H1 (cell line): Measurements from ENCODE around the gene ZSCAN5A. TPM values are rescaled to one million over a fixed set of nuclear protein-coding genes. Genes with fewer than 3 reads are reported as not detected.

ENCODE experiments used
- CTCF ChIA-PET: fragments of 300-600 bp; sonication (Branson Sonifier 250); formaldehyde crosslinking; loops from one replicate; lab custom pipeline; 2021; ENCODE audit not compliant: partially characterized antibody; lab: Charles Lee
- POLR2A ChIA-PET: fragments of 300-600 bp; sonication (Branson Sonifier 250); formaldehyde crosslinking; loops from one replicate; lab custom pipeline; 2021; ENCODE audit warnings: inconsistent platforms; ENCODE audit not compliant: partially characterized antibody; lab: Charles Lee
- DNase-seq, 2 experiments: peaks; one replicate each; pipeline versions ENCODE4 v3.0.0 to v3.0.0-alpha.2; 2010 to 2022; ENCODE audit warnings: low spot score in 2 of 2, low read depth in 1 of 2, mixed read lengths in 1 of 2
- FAIRE-seq: peaks from 2 replicates; lab custom pipeline; 2011; peaks lifted over from hg19 to GRCh38; lab: Jason Lieb, UNC
- H2AFZ ChIP-seq: 2 replicates; pipeline ENCODE4 v1.8.1; 2012; ENCODE audit warnings: low read length, inconsistent platforms
- H2AK5ac ChIP-seq: 2 replicates; pipeline ENCODE4 v1.6.1; 2013; ENCODE audit warnings: low read depth, low read length
- H2BK120ac ChIP-seq: replicated peaks from 2 replicates; pipeline ENCODE3; 2013; ENCODE audit warnings: low read depth, low read length, inconsistent platforms
- H2BK12ac ChIP-seq: 2 replicates; pipeline ENCODE4 v1.6.1; 2013; ENCODE audit warnings: low read depth, low read length
- H2BK15ac ChIP-seq: 2 replicates; pipeline ENCODE4 v1.6.1; 2013; ENCODE audit warnings: low read length
- H2BK20ac ChIP-seq: 2 replicates; pipeline ENCODE4 v1.6.1; 2013; ENCODE audit warnings: low read length
- H2BK5ac ChIP-seq: 2 replicates; pipeline ENCODE4 v1.6.1; 2013; ENCODE audit warnings: low read depth, low read length
- H3K14ac ChIP-seq: 2 replicates; pipeline ENCODE4 v1.6.1; 2013; ENCODE audit warnings: inconsistent platforms; ENCODE audit not compliant: insufficient read length
- H3K18ac ChIP-seq: 2 replicates; pipeline ENCODE4 v1.6.1; 2013; ENCODE audit warnings: low read length; ENCODE audit errors: extremely low read depth
- H3K23ac ChIP-seq: 2 replicates; pipeline ENCODE4 v1.6.1; 2013; ENCODE audit warnings: inconsistent platforms; ENCODE audit not compliant: insufficient read length
- H3K23me2 ChIP-seq: 2 replicates; pipeline ENCODE4 v1.6.1; 2013; ENCODE audit warnings: low read depth, low read length
- H3K27ac ChIP-seq: 2 replicates; pipeline ENCODE4 v1.6.1; 2011; ENCODE audit warnings: low read depth, low read length, inconsistent platforms
- H3K27me3 ChIP-seq, 4 experiments: replicated peaks in 1 of 4; 1 replicate in 1 of 4; 2 replicates in 3 of 4; pipeline versions ENCODE4 v1.6.1 to v1.8.1; 2011 to 2013; ENCODE audit warnings: low read length in 3 of 4, mild to moderate bottlenecking in 3 of 4, inconsistent platforms in 2 of 4, mixed read lengths in 2 of 4, moderate library complexity in 1 of 4; ENCODE audit not compliant: control insufficient read depth in 3 of 4, insufficient read depth in 3 of 4; ENCODE audit errors: extremely low read depth in 1 of 4
- H3K36me3 ChIP-seq, 4 experiments: 2 replicates each; pipeline versions ENCODE4 v1.6.1 to v1.8.1; 2011 to 2013; ENCODE audit warnings: mild to moderate bottlenecking in 4 of 4, low read length in 3 of 4, moderate library complexity in 2 of 4, control low read depth in 1 of 4, inconsistent platforms in 1 of 4; ENCODE audit not compliant: insufficient read depth in 4 of 4, control insufficient read depth in 2 of 4
- H3K4ac ChIP-seq: replicated peaks from 2 replicates; pipeline ENCODE3; 2013; ENCODE audit warnings: low read length, low read depth, mixed read lengths, inconsistent platforms; ENCODE audit not compliant: insufficient read length
- H3K4me1 ChIP-seq, 4 experiments: replicated peaks in 1 of 4; 1 replicate in 1 of 4; 2 replicates in 3 of 4; pipeline versions ENCODE4 v1.6.1 to v1.8.1; 2011 to 2013; ENCODE audit warnings: low read length in 3 of 4, inconsistent platforms in 2 of 4, mixed read lengths in 1 of 4; ENCODE audit not compliant: insufficient read depth in 4 of 4, control insufficient read depth in 3 of 4
- H3K4me2 ChIP-seq, 2 experiments: 2 replicates each; pipeline versions ENCODE4 v1.6.1 to v1.8.1; 2011 to 2013; ENCODE audit warnings: low read depth in 2 of 2, low read length in 2 of 2, control low read depth in 1 of 2, inconsistent platforms in 1 of 2, mild to moderate bottlenecking in 1 of 2; ENCODE audit not compliant: insufficient read depth in 1 of 2
- H3K4me3 ChIP-seq, 4 experiments: fragments of 200-600, 300-600 bp in 1 of 4; sonication (generic), shearing (Covaris generic), sonication (Bioruptor Twin) in 1 of 4; 2 replicates each; pipeline versions ENCODE4 v1.5.1 to v1.8.1; 2011 to 2016; ENCODE audit warnings: low read length in 4 of 4, low read depth in 3 of 4, control low read depth in 2 of 4, inconsistent platforms in 2 of 4, mild to moderate bottlenecking in 2 of 4, mixed read lengths in 1 of 4, moderate library complexity in 1 of 4; ENCODE audit not compliant: insufficient read depth in 2 of 4; ENCODE audit errors: extremely low read depth in 1 of 4
- H3K56ac ChIP-seq: replicated peaks from 2 replicates; pipeline ENCODE3; 2013; ENCODE audit warnings: low read depth, mild to moderate bottlenecking, mixed read lengths, low read length, inconsistent platforms; ENCODE audit not compliant: insufficient read length
- H3K79me1 ChIP-seq: 2 replicates; pipeline ENCODE4 v1.6.1; 2013; ENCODE audit warnings: low read depth, low read length, control low read depth
- H3K79me2 ChIP-seq, 2 experiments: 2 replicates each; pipeline versions ENCODE4 v1.6.1 to v1.8.1; 2012 to 2013; ENCODE audit warnings: low read length in 2 of 2, mild to moderate bottlenecking in 2 of 2, inconsistent platforms in 1 of 2; ENCODE audit not compliant: insufficient read depth in 2 of 2, control insufficient read depth in 1 of 2
- H3K9ac ChIP-seq, 4 experiments: replicated peaks in 1 of 4; 1 replicate in 1 of 4; 2 replicates in 3 of 4; pipeline versions ENCODE4 v1.6.1 to v1.8.1; 2011 to 2013; ENCODE audit warnings: low read depth in 3 of 4, low read length in 3 of 4, control low read depth in 2 of 4, mild to moderate bottlenecking in 2 of 4, moderate library complexity in 2 of 4, inconsistent platforms in 1 of 4; ENCODE audit errors: extremely low read depth in 1 of 4
- H3K9me3 ChIP-seq, 2 experiments: 2 replicates each; pipeline versions ENCODE4 v1.6.1 to v1.8.1; 2012 to 2013; ENCODE audit warnings: mild to moderate bottlenecking in 2 of 2, moderate library complexity in 2 of 2, control low read depth in 1 of 2, inconsistent platforms in 1 of 2, low read depth in 1 of 2, low read length in 1 of 2, mixed read lengths in 1 of 2; ENCODE audit not compliant: insufficient read depth in 2 of 2
- H4K20me1 ChIP-seq, 2 experiments: replicated peaks in 1 of 2; 2 replicates each; pipeline versions ENCODE3 to v1.8.1; 2011 to 2013; ENCODE audit warnings: inconsistent platforms in 2 of 2, low read length in 2 of 2, mild to moderate bottlenecking in 1 of 2; ENCODE audit not compliant: insufficient read depth in 2 of 2, control insufficient read depth in 1 of 2
- H4K5ac ChIP-seq: 2 replicates; pipeline ENCODE4 v1.6.1; 2013; ENCODE audit warnings: low read length, low read depth, mixed read lengths, inconsistent platforms; ENCODE audit not compliant: insufficient read length
- H4K8ac ChIP-seq: 2 replicates; pipeline ENCODE4 v1.8.0; 2013; ENCODE audit warnings: mild to moderate bottlenecking, moderate library complexity, low read length, inconsistent platforms; ENCODE audit not compliant: insufficient read depth; ENCODE audit errors: extremely low read depth
- H4K91ac ChIP-seq: replicated peaks from 2 replicates; pipeline ENCODE3; 2013; ENCODE audit warnings: low read length, mixed read lengths, inconsistent platforms; ENCODE audit not compliant: insufficient read length
- EZH2 ChIP-seq: fragments of 200-600 bp; sonication (generic); IDR thresholded peaks from 2 replicates; pipeline ENCODE4 v1.7.1; 2012; ENCODE audit warnings: low read depth, mild to moderate bottlenecking, moderate library complexity, low read length, inconsistent platforms; ENCODE audit not compliant: severe bottlenecking
- HDAC2 ChIP-seq, 2 experiments: fragments of 300-600 bp in 1 of 2; sonication (generic) in 1 of 2; IDR thresholded peaks; 2 replicates each; pipeline ENCODE4 v1.6.1; 2011 to 2012; ENCODE audit warnings: low read depth in 2 of 2, low read length in 2 of 2, mild to moderate bottlenecking in 2 of 2, moderate library complexity in 2 of 2, borderline replicate concordance in 1 of 2, inconsistent platforms in 1 of 2
- RBBP5 ChIP-seq: IDR thresholded peaks from 2 replicates; pipeline ENCODE4 v1.7.1; 2012; ENCODE audit warnings: low read depth, mild to moderate bottlenecking, inconsistent platforms, low read length, moderate library complexity, borderline replicate concordance
- RFX5 ChIP-seq: IDR thresholded peaks from 2 replicates; pipeline ENCODE4 v1.6.1; 2011; ENCODE audit warnings: low read depth, low read length, improper control_type of control experiment, borderline replicate concordance
- SP1 ChIP-seq: IDR thresholded peaks from 2 replicates; pipeline ENCODE4 v1.6.1; 2011; ENCODE audit warnings: low read depth, low read length
- TCF12 ChIP-seq: IDR thresholded peaks from 2 replicates; pipeline ENCODE4 v1.6.1; 2011; ENCODE audit warnings: low read depth, mild to moderate bottlenecking, low read length
- polyA plus RNA-seq, 7 experiments: library from polyadenylated mRNA; depleted of rRNA in 3 of 7; stranded (reverse) in 5 of 7; unstranded in 2 of 7; fragments of >200 nt in 5 of 7; fragments of 200-250 nt in 2 of 7; gene quantifications; 1 replicate in 5 of 7; 2 replicates in 1 of 7; 4 replicates in 1 of 7; pipeline versions ENCODE4 v1.2.1 to v1.2.3, GENCODE V29; 2011 to 2013; ENCODE audit warnings: missing spikeins in 2 of 7, mixed read lengths in 2 of 7
- total RNA-seq: library from RNA; stranded (reverse); fragmentation: NEBNext Ultra II Directional; extraction: Animal tissue kit (Norgen Biotek cat#: 25700); gene quantifications from 2 replicates; pipeline ENCODE4 v1.2.1, GENCODE V29; 2021
- TF ChIP-seq, protein P1 (sequence below): IDR thresholded peaks from 2 replicates; pipeline ENCODE4 v1.6.1; 2012; ENCODE audit warnings: inconsistent platforms
- TF ChIP-seq, protein P2 (sequence below): IDR thresholded peaks from 2 replicates; pipeline ENCODE4 v1.6.1; 2012; ENCODE audit warnings: inconsistent platforms

Gene ZSCAN5A
- total and polyA plus RNA-seq, 2 of the 8 experiments (the other 6 are each of a cell fraction or from before 2014, with no cell fraction given), result 8.6 to 11.0 TPM

- no peak overlapping the region for H3K56ac ChIP-seq
- no peaks in the 10 kb centered on the region for H3K79me2 ChIP-seq
- H2BK5ac ChIP-seq, result no peak overlapping the region
- H2AK5ac ChIP-seq, result no peak overlapping the region
- H3K23ac ChIP-seq, result no peak overlapping the region
- no peak overlapping the region for H2BK120ac ChIP-seq
- no peak overlapping the region for H4K5ac ChIP-seq
- no peak overlapping the region for H3K18ac ChIP-seq
- ChIA-PET CTCF (interaction anchor here (3.2 kb wide), 1 partner anchor 20 kb away, joined by 16 read pairs; no protein-coding TSS in a partner anchor), POLR2A (no interaction called here)
- no peak overlapping the region for H3K4me3 ChIP-seq
- no peak overlapping the region for H4K91ac ChIP-seq
- H2AFZ ChIP-seq, result no peak overlapping the region
- no peak overlapping the region for H3K14ac ChIP-seq
- no peak overlapping the region for H2BK15ac ChIP-seq
- H3K79me1 ChIP-seq, result no peaks in the 10 kb centered on the region
- no peak overlapping the region for H4K8ac ChIP-seq
- no peak overlapping the region for H3K27ac ChIP-seq
- no peak for FAIRE-seq
- H4K20me1 ChIP-seq, result peaks cover 0 to 2% of the 10 kb centered on the region in 2 experiments
- H3K36me3 ChIP-seq, result no peaks in the 10 kb centered on the region
- H2BK20ac ChIP-seq, result no peak overlapping the region
- H3K4me2 ChIP-seq, result no peak overlapping the region
- H3K27me3 ChIP-seq, result no peaks in the 10 kb centered on the region
- H3K9me3 ChIP-seq, result no peaks in the 10 kb centered on the region
- H3K4ac ChIP-seq, result no peak overlapping the region
- no peak overlapping the region for H3K9ac ChIP-seq
- no peaks in the 10 kb centered on the region; a peak in 1 of 7 replicates for H3K4me1 ChIP-seq
- no peak overlapping the region for H2BK12ac ChIP-seq
- DNase-seq, result no peak
- TF ChIP-seq SP1, result no peak
- TF ChIP-seq, protein P1, sequence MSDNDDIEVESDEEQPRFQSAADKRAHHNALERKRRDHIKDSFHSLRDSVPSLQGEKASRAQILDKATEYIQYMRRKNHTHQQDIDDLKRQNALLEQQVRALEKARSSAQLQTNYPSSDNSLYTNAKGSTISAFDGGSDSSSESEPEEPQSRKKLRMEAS, result no peak
- no peak for TF ChIP-seq HDAC2 (IDR thresholded peaks at IDR 0.05; ENCODE audit: borderline replicate concordance in 1 of 2, low read depth in 2 of 2, low read length in 2 of 2)
- no peak for TF ChIP-seq TCF12
- TF ChIP-seq RFX5, result no peak
- no peak for TF ChIP-seq RBBP5
- TF ChIP-seq EZH2, result no peak
- TF ChIP-seq, protein P2, sequence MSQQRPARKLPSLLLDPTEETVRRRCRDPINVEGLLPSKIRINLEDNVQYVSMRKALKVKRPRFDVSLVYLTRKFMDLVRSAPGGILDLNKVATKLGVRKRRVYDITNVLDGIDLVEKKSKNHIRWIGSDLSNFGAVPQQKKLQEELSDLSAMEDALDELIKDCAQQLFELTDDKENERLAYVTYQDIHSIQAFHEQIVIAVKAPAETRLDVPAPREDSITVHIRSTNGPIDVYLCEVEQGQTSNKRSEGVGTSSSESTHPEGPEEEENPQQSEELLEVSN, result no peak
- no peaks in the 10 kb centered on the region for H3K23me2 ChIP-seq
Measured at GRCh38 chr19:56290104-56290503, 24.5 kb downstream of the ZSCAN5A start.
